HEK293T (cell line): ENCODE results near the gene P3R3URF.

Experiments
- BHLHE40 ChIP-seq: fragments of 450-650 bp; IDR thresholded peaks from 2 replicates; pipeline ENCODE4 v1.6.1; 2016; ENCODE audit warnings: mild to moderate bottlenecking, moderate library complexity, borderline replicate concordance
- CTBP1 ChIP-seq: fragments of 450-650 bp; IDR thresholded peaks from 2 replicates; pipeline ENCODE4 v1.6.1; 2016; ENCODE audit warnings: borderline replicate concordance
- ELF4 ChIP-seq: fragments of 450-650 bp; IDR thresholded peaks from 2 replicates; pipeline ENCODE4 v1.6.1; 2017; ENCODE audit warnings: antibody characterized with exemption
- FOXK2 ChIP-seq: fragments of 450-650 bp; IDR thresholded peaks from 2 replicates; pipeline ENCODE4 v1.6.1; 2016; ENCODE audit warnings: mild to moderate bottlenecking
- FOXM1 ChIP-seq: fragments of 450-650 bp; IDR thresholded peaks from 2 replicates; pipeline ENCODE4 v1.6.1; 2017; ENCODE audit warnings: mild to moderate bottlenecking, borderline replicate concordance
- L3MBTL2 ChIP-seq: fragments of 450-650 bp; conservative IDR thresholded peaks from 2 replicates; pipeline ENCODE4 v1.6.1; 2016; ENCODE audit warnings: mild to moderate bottlenecking
- SP1 ChIP-seq: fragments of 450-650 bp; IDR thresholded peaks from 2 replicates; pipeline ENCODE4 v1.6.1; 2017
- SUZ12 ChIP-seq: fragments of 450-650 bp; IDR thresholded peaks from 2 replicates; pipeline ENCODE4 v1.6.1; 2016; ENCODE audit warnings: mild to moderate bottlenecking
- TARDBP ChIP-seq: fragments of 450-650 bp; IDR thresholded peaks from 2 replicates; pipeline ENCODE4 v1.6.1; 2016
- TF ChIP-seq, protein P1 (sequence below): fragments of 450-650 bp; IDR thresholded peaks from 2 replicates; pipeline ENCODE4 v1.6.1; 2016

GRCh38 chr1:46131093-46131492, 45.2 kb downstream of the P3R3URF start:
- TF ChIP-seq FOXK2 (no peak), BHLHE40 (no peak), TARDBP (no peak), CTBP1 (no peak), SUZ12 (no peak), SP1 (no peak), FOXM1 (no peak), ELF4 (no peak), L3MBTL2 (no peak)
- TF ChIP-seq, protein P1, sequence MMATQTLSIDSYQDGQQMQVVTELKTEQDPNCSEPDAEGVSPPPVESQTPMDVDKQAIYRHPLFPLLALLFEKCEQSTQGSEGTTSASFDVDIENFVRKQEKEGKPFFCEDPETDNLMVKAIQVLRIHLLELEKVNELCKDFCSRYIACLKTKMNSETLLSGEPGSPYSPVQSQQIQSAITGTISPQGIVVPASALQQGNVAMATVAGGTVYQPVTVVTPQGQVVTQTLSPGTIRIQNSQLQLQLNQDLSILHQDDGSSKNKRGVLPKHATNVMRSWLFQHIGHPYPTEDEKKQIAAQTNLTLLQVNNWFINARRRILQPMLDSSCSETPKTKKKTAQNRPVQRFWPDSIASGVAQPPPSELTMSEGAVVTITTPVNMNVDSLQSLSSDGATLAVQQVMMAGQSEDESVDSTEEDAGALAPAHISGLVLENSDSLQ, result no peak
